ENCODE data around the gene GUK1.

GUK1 gene

GRCh38 chr1:228177183-228177475 is 37.0 kb downstream of the GUK1 start:
- TF ChIP-seq CTCF (IDR thresholded peaks at IDR 0.05; ENCODE audit: control insufficient read depth, insufficient read depth, low read depth, low read length, missing control alignments): no peak
- no peak overlapping the region for H3K4me3 ChIP-seq (ENCODE audit: control insufficient read depth, low read depth, low read length)
- no peak for DNase-seq (ENCODE audit: low read depth)

GRCh38 chr1:228177721-228178710 is 37.9 kb downstream of the GUK1 start:
- no peak overlapping the region for H3K4me3 ChIP-seq (ENCODE audit: control insufficient read depth, low read depth, low read length)
- DNase-seq (ENCODE audit: low read depth): no peak
- no peak for TF ChIP-seq CTCF (IDR thresholded peaks at IDR 0.05; ENCODE audit: control insufficient read depth, insufficient read depth, low read depth, low read length, missing control alignments)

- H3K4me3 ChIP-seq (ENCODE audit: control insufficient read depth, low read depth, low read length): no peak overlapping the region
- no peak for TF ChIP-seq CTCF (IDR thresholded peaks at IDR 0.05; ENCODE audit: control insufficient read depth, insufficient read depth, low read depth, low read length, missing control alignments)
- DNase-seq (ENCODE audit: low read depth): no peak
Measured at GRCh38 chr1:228178737-228179684, 38.9 kb downstream of the GUK1 start.

- DNase-seq (ENCODE audit: low read depth): no peak
- no peak overlapping the region for H3K4me3 ChIP-seq (ENCODE audit: control insufficient read depth, low read depth, low read length)
- TF ChIP-seq CTCF (IDR thresholded peaks at IDR 0.05; ENCODE audit: control insufficient read depth, insufficient read depth, low read depth, low read length, missing control alignments): peak; percentile 22
Measured at GRCh38 chr1:228180271-228180958, 40.3 kb downstream of the GUK1 start.

GRCh38 chr1:228180959-228181644 is 41.0 kb downstream of the GUK1 start:
- DNase-seq (ENCODE audit: low read depth): no peak
- no peak for TF ChIP-seq CTCF (IDR thresholded peaks at IDR 0.05; ENCODE audit: control insufficient read depth, insufficient read depth, low read depth, low read length, missing control alignments)
- no peak overlapping the region for H3K4me3 ChIP-seq (ENCODE audit: control insufficient read depth, low read depth, low read length)

- DNase-seq (ENCODE audit: low read depth): no peak
- no peak overlapping the region for H3K4me3 ChIP-seq (ENCODE audit: control insufficient read depth, low read depth, low read length)
- TF ChIP-seq CTCF (IDR thresholded peaks at IDR 0.05; ENCODE audit: control insufficient read depth, insufficient read depth, low read depth, low read length, missing control alignments): no peak
Measured at GRCh38 chr1:228181645-228182034, 41.6 kb downstream of the GUK1 start.
